T-cell (primary cell): Measurements from ENCODE around the gene FCHSD2. TPM values are rescaled to one million over a fixed set of nuclear protein-coding genes. Genes with fewer than 3 reads are reported as not detected.
A peak's percentile ranks its signal among the peaks of the same experiment; 100 is the strongest.

ENCODE experiments used
- ATAC-seq, 4 experiments: fragments of 200-7000 bp in 3 of 4; fragments of 150-1000 bp in 1 of 4; cut with Tn5 transposase; replicated peaks in 1 of 4; 1 replicate in 3 of 4; 2 replicates in 1 of 4; pipeline ENCODE4 v1.10.0; 2021; ENCODE audit warnings: moderate library complexity in 3 of 4, mild to moderate bottlenecking in 2 of 4, moderate number of reproducible peaks in 1 of 4
- CTCF ChIA-PET, 2 donors: fragments of 300-600 bp; sonication (Branson Sonifier 250); formaldehyde crosslinking; loops; one replicate each; lab custom pipeline; 2022; ENCODE audit warnings: antibody characterized with exemption in 2 of 2; lab: Charles Lee
- POLR2A ChIA-PET, 2 donors: fragments of 300-600 bp; sonication (Branson Sonifier 250); formaldehyde crosslinking; loops; one replicate each; lab custom pipeline; 2022; ENCODE audit warnings: antibody characterized with exemption in 2 of 2; lab: Charles Lee
- DNase-seq, 35 experiments: peaks; one replicate each; pipeline versions ENCODE4 v3.0.0 to v3.0.0-alpha.2; 2013 to 2023
- H3K27ac ChIP-seq: one replicate; pipeline ENCODE4 v1.5.1; 2013; ENCODE audit warnings: low read length
- H3K27me3 ChIP-seq, 2 experiments: replicated peaks in 1 of 2; 1 replicate in 1 of 2; 2 replicates in 1 of 2; pipeline versions ENCODE4 v1.6.1 to v1.7.0; 2013; ENCODE audit warnings: low read length in 1 of 2, mixed read lengths in 1 of 2; ENCODE audit not compliant: control insufficient read depth in 2 of 2, insufficient read depth in 2 of 2; ENCODE audit errors: extremely low read depth in 1 of 2
- H3K36me3 ChIP-seq, 2 donors: 1 replicate in 1 of 2; 2 replicates in 1 of 2; pipeline versions ENCODE4 v1.6.1 to v1.7.0; 2013; ENCODE audit warnings: low read length in 1 of 2; ENCODE audit not compliant: control insufficient read depth in 2 of 2, insufficient read depth in 1 of 2; ENCODE audit errors: extremely low read depth in 1 of 2
- H3K4me1 ChIP-seq, 2 experiments: 1 replicate in 1 of 2; 2 replicates in 1 of 2; pipeline versions ENCODE4 v1.6.1 to v1.7.0; 2013; ENCODE audit warnings: low read length in 2 of 2, mixed read lengths in 1 of 2; ENCODE audit not compliant: insufficient read depth in 2 of 2, control insufficient read depth in 1 of 2; ENCODE audit errors: extremely low read depth in 1 of 2
- H3K4me3 ChIP-seq, 2 donors: 1 replicate in 1 of 2; 2 replicates in 1 of 2; pipeline versions ENCODE4 v1.5.1 to v1.7.0; 2013; ENCODE audit warnings: mild to moderate bottlenecking in 2 of 2, low read length in 1 of 2, moderate library complexity in 1 of 2; ENCODE audit not compliant: control insufficient read depth in 1 of 2; ENCODE audit errors: extremely low read depth in 1 of 2
- H3K9me3 ChIP-seq: 2 replicates; pipeline ENCODE4 v1.7.0; 2013
- H3K27ac Mint-ChIP-seq, 2 donors: one replicate each; pipeline ENCODE4 v1.8.0; 2020 to 2021; ENCODE audit warnings: mild to moderate bottlenecking in 2 of 2, mixed read lengths in 2 of 2
- H3K27me3 Mint-ChIP-seq, 2 donors: one replicate each; pipeline ENCODE4 v1.8.0; 2021 to 2022; ENCODE audit warnings: mixed read lengths in 2 of 2
- H3K36me3 Mint-ChIP-seq: one replicate; pipeline ENCODE4 v1.8.0; 2021; ENCODE audit warnings: mixed read lengths
- H3K4me1 Mint-ChIP-seq, 3 donors: one replicate each; pipeline ENCODE4 v1.8.0; 2020 to 2022; ENCODE audit warnings: mixed read lengths in 3 of 3, mild to moderate bottlenecking in 1 of 3
- H3K4me3 Mint-ChIP-seq, 3 donors: one replicate each; pipeline ENCODE4 v1.8.0; 2020 to 2022; ENCODE audit warnings: mild to moderate bottlenecking in 3 of 3, mixed read lengths in 3 of 3, moderate library complexity in 3 of 3
- H3K9me3 Mint-ChIP-seq, 3 donors: one replicate each; pipeline ENCODE4 v1.8.0; 2020 to 2022; ENCODE audit warnings: mixed read lengths in 3 of 3
- WGBS: methylation state at CpG from one replicate; pipeline ENCODE4 v1.1.5; 2013; ENCODE audit warnings: missing lambda C conversion rate; ENCODE audit not compliant: insufficient coverage; 5-methylcytosine and 5-hydroxymethylcytosine counted together
- total RNA-seq, 35 experiments: library from RNA in 6 of 35; stranded (reverse) in 6 of 35; fragments of 120-200 nt in 1 of 35; gene quantifications; one replicate each; pipeline versions ENCODE4 v1.2.1 to v1.2.4 and lab custom pipeline; 2013 to 2026

The FCHSD2 gene
- total RNA-seq, 5 donors from 2014 or later (not counting 1 experiment from before 2014, with no cell fraction given): 37.0 to 53.8 (median 46.3) TPM

DNA sequence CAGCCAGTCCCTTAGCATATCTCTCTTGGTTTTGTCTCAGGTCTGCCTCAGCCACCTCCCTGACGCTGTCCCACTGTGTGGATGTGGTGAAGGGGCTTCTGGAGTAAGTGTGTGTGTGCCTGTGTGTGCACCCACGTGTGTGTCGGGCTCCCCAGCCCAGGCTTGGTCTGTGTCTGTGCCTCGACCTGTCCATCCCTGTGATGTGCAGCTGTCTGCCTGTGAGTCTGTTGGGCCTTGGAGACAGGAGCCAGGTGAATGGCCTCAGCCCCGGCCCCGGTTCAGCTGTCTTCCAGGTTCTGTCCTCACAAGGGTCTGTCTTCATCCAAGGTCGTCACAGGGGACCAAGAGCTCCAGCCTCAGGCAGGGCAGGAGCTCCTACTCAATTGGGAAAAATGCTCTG is 318.1 kb downstream of the FCHSD2 start:
- ChIA-PET POLR2A (no interaction called here), CTCF (no interaction called here)
- Histone ChIP-seq H3K4me1 (peaks cover 6 to 39% of the 10 kb centered on the region in 2 experiments), H3K9me3 (no peaks in the 10 kb centered on the region), H3K36me3 (peaks cover 24 to 73% of the 10 kb centered on the region in 2 donors), H3K27ac (no peak overlapping the region), H3K4me3 (no peak overlapping the region), H3K27me3 (no peaks in the 10 kb centered on the region)
- 93% methylated on average over 6 of the region's 7 CpGs for WGBS
- no peaks in the 10 kb centered on the region for H3K9me3 Mint-ChIP-seq
- no peak overlapping the region for H3K4me3 Mint-ChIP-seq
- H3K27me3 Mint-ChIP-seq: no peaks in the 10 kb centered on the region
- H3K27ac Mint-ChIP-seq: peak overlapping the region; percentile 55 to 66
- peaks cover 9 to 40% (median 21%) of the 10 kb centered on the region in 3 donors for H3K4me1 Mint-ChIP-seq
- peaks cover 19% of the 10 kb centered on the region for H3K36me3 Mint-ChIP-seq
- DNase-seq (no peak), ATAC-seq (no peak)

DNA sequence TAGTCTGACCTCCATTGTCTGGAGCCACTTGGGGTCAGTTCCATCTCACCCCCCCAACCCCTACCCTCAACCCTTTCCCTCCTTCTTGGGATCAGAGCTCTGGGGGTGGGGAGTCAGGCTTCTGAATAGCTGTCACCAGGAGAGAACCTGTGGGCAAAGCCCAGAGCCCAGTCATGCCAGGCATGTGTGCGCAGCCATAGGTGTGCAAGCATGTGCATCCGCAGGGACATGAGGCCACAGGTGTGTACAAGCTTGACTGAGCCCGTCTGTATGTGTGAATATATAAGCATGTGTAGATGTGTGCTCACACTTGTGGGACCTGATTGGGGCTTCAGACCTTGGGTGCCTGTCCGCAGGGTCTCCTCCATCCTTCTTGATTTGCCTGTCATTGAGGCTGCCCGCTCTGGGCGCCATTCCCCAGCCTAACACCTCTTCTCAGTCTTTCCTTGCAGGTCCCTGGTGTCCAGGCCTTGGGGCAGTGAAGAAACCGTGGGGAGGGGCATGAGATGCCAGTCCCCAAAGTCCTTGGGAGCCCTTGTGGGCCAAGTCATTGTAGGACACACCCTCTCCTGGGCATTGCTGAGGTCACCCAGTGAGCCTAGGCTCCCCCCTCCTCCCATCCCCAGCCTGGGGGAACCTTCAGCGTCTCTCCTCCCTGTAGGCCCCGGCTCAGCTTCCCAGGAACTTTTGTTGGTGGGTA is 318.9 kb downstream of the FCHSD2 start:
- Mint-ChIP-seq H3K4me3 (peak overlapping the region in 1 of 3 donors; percentile 9), H3K9me3 (no peaks in the 10 kb centered on the region), H3K36me3 (peaks cover 26% of the 10 kb centered on the region), H3K27ac (peak overlapping the region; percentile 58 to 67), H3K27me3 (no peaks in the 10 kb centered on the region), H3K4me1 (peaks cover 12 to 42% (median 26%) of the 10 kb centered on the region in 3 donors)
- H3K27me3 ChIP-seq: no peaks in the 10 kb centered on the region
- H3K4me1 ChIP-seq: peaks cover 6 to 35% of the 10 kb centered on the region in 2 experiments
- CTCF ChIA-PET: interaction anchor here (0.7 to 1.1 kb wide), 3 partner anchors 10 to 121 kb away, joined by 3 to 8 read pairs (median 4); no protein-coding TSS in a partner anchor
- ATAC-seq (no peak), DNase-seq (no peak)
- no peaks in the 10 kb centered on the region for H3K9me3 ChIP-seq
- WGBS: 100% methylated on average over 5 of the region's 9 CpGs
- POLR2A ChIA-PET: no interaction called here
- H3K36me3 ChIP-seq: peaks cover 22 to 73% of the 10 kb centered on the region in 2 donors
- no peak overlapping the region for H3K27ac ChIP-seq
- H3K4me3 ChIP-seq: no peak overlapping the region

DNA sequence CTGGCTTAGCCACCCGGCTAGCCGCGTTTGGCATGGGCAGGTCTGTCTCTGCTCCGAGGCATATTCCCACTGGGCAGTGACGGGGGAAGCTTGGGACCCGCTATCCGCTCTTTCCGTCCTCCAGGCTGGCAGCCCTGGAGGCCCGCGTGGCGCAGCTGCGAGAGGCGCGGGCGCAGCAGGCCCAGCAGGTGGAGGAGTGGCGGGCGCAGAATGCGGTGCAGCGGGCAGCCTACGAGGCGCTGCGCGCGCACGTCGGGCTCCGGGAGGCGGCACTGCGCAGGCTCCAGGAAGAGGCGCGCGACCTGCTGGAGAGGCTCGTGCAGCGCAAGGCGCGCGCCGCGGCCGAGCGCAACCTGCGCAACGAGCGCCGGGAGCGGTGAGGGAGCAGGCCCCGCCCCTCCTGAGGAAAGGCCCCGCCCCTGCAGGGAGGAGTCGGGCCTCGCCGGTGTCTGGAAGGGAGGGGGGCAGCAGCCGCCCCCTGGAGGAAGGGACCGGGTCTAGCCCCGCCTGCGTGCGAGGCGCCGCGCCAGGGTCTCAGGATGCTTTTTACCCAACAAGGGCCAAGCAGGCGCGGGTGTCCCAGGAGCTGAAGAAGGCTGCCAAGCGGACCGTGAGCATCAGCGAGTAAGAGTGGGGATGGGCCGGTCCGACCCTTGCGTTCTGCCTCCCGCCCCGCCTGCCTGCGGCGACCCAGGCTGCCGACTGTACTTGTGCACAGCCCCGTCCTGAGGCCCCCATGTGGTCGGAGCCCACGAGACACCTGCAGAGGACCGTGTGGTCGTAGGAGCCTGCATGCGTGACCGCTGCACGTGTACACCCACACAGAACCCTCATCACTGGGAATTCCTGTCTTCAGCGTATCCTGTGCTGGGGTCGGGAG is 320.0 kb downstream of the FCHSD2 start:
- H3K9me3 Mint-ChIP-seq: no peaks in the 10 kb centered on the region
- H3K36me3 Mint-ChIP-seq: peaks cover 36% of the 10 kb centered on the region
- POLR2A ChIA-PET: no interaction called here

DNA sequence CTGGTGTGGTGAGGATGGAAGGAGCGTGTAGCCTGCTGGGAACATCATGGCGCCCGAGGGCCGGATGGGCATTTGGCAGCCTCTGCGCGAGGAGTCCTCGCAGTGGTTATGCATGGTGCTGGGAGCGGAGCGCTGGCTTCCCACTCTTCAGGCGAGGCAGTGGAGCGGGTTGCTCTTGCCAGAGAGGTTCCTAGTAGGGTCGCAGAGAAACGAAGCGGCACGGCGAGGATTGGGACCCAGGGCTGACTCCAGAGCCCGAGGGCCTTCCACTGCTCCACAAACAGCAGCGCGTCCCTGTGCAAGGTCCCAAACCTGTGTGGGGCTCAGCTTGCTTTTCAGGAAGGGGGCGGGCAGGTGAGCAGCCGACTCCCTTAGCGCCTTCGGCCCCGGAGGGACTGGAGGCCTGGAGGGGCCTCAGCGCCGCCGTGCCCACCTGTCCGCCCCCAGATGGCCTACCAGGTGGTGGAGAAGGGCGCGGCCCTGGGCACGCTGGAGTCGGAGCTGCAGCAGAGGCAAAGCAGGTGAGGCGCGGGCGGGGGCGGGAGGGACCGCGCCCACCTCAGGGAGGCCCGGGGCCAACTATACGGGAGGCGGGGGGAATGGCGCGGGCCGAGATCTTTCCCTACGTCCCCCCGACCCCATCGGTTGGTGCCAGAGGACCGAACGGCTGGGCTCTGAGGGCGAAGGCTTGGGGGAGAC is 320.7 kb downstream of the FCHSD2 start:
- ATAC-seq (no peak), DNase-seq (no peak)
- ChIA-PET CTCF (interaction anchor here in 1 of 2 donors (0.6 kb wide), 1 partner anchor 27 kb away, joined by 3 read pairs; the partner anchor contains the start of gene STARD10), POLR2A (interaction anchor here in 1 of 2 donors (0.7 kb wide), 1 partner anchor 91 kb away, joined by 6 read pairs; no protein-coding TSS in a partner anchor)
- Mint-ChIP-seq H3K4me1 (peaks cover 30 to 44% (median 31%) of the 10 kb centered on the region in 3 donors), H3K27ac (peak overlapping the region; percentile 69), H3K36me3 (peaks cover 36% of the 10 kb centered on the region), H3K9me3 (no peaks in the 10 kb centered on the region), H3K27me3 (no peaks in the 10 kb centered on the region), H3K4me3 (peak overlapping the region; percentile 25 to 54 (median 31))
- H3K36me3 ChIP-seq: peaks cover 29 to 79% of the 10 kb centered on the region in 2 donors
- peaks cover 8 to 38% of the 10 kb centered on the region in 2 experiments for H3K4me1 ChIP-seq
- H3K9me3 ChIP-seq: no peaks in the 10 kb centered on the region
- WGBS: 95% methylated on average over 45 of the region's 50 CpGs
- peak overlapping the region in 1 of 2 donors; percentile 1 for H3K4me3 ChIP-seq
- H3K27me3 ChIP-seq: no peaks in the 10 kb centered on the region
- no peak overlapping the region for H3K27ac ChIP-seq

More for the DNA sequence above, 320.0 kb downstream of the FCHSD2 start:
- H3K4me1 Mint-ChIP-seq: peaks cover 23 to 42% (median 31%) of the 10 kb centered on the region in 3 donors
- Histone ChIP-seq H3K4me3 (peak overlapping the region; percentile 1 to 13), H3K36me3 (peaks cover 29 to 81% of the 10 kb centered on the region in 2 donors), H3K27me3 (no peaks in the 10 kb centered on the region), H3K27ac (peak overlapping the region; percentile 41), H3K4me1 (peaks cover 6 to 34% of the 10 kb centered on the region in 2 experiments), H3K9me3 (no peaks in the 10 kb centered on the region)
- 76% methylated on average over 58 of the region's 82 CpGs for WGBS
- no peaks in the 10 kb centered on the region for H3K27me3 Mint-ChIP-seq
- CTCF ChIA-PET: interaction anchor here (0.6 to 1.1 kb wide), 3 partner anchors 9 to 40 kb away, joined by 3 to 4 read pairs (median 3); partner anchors contain the start of gene STARD10 (in 1 of the 2)
- ATAC-seq (peak; percentile 81 to 90 (median 88)), DNase-seq (peak; percentile 67 to 93 (median 83))
- H3K4me3 Mint-ChIP-seq: peak overlapping the region; percentile 19 to 54 (median 39)
- peak overlapping the region; percentile 82 to 84 for H3K27ac Mint-ChIP-seq

DNA sequence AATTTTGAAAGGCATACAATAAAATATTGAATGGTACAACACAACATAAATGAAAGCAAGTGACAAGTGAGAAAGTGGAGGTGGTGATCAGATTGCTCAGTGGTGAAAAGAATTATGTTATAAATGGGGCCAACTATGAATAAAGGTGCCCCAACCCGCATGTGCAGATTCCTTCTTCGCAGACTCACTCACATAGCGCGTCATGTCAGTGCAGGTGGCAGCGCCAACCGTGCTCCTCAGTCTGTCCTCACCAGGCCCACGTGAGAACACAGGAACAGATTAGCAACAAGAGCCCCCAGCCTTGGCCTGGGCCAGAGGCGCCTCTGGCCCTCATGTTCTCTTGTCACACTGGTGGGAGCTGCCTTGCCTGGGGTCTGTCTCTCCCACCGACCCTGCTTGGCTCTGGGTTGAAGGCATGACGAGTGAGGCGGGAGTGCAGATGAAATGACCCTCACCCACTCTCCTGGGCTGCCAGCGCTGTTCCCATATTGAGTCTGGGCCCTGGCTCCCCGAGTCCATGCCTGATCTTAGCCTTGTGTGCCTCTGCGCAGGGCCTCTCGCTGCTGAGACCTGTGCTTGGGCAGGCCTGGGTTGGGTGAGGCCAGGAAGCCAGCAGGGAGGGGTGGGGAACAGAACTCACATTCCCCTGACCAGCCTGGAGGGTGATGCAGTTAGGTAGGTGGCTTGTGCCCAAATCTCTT is 321.5 kb downstream of the FCHSD2 start:
- CTCF ChIA-PET: no interaction called here
- Histone ChIP-seq H3K4me1 (peaks cover 10 to 46% of the 10 kb centered on the region in 2 experiments), H3K36me3 (peaks cover 29 to 73% of the 10 kb centered on the region in 2 donors)

More for the DNA sequence above, 321.5 kb downstream of the FCHSD2 start:
- Mint-ChIP-seq H3K4me3 (peak overlapping the region in 2 of 3 donors; percentile 6 to 25), H3K9me3 (no peaks in the 10 kb centered on the region), H3K27me3 (no peaks in the 10 kb centered on the region), H3K4me1 (peaks cover 37 to 52% (median 39%) of the 10 kb centered on the region in 3 donors), H3K36me3 (peaks cover 36% of the 10 kb centered on the region), H3K27ac (peak overlapping the region; percentile 69)
- ATAC-seq (no peak), DNase-seq (no peak)
- 93% methylated on average over 14 of the region's 15 CpGs for WGBS
- Histone ChIP-seq H3K9me3 (no peaks in the 10 kb centered on the region), H3K27me3 (no peaks in the 10 kb centered on the region), H3K27ac (no peak overlapping the region), H3K4me3 (no peak overlapping the region)
- POLR2A ChIA-PET: no interaction called here
